PC-9 (cell line): ENCODE data around the gene MYL2. TPM values are rescaled to one million over a fixed set of nuclear protein-coding genes. Genes with fewer than 3 reads are reported as not detected.

Source experiments
- BruUV-seq: library from RNA; stranded (reverse); fragments of 400-500 nt; replicated peaks from 2 replicates; lab custom pipeline; 2021; lab: Mats Ljungman, UMichigan
- CTCF ChIA-PET: fragments of 300-600 bp; sonication (Branson Sonifier 250); formaldehyde crosslinking; loops from one replicate; lab custom pipeline; 2022; ENCODE audit warnings: antibody characterized with exemption; lab: Charles Lee
- POLR2A ChIA-PET: fragments of 300-600 bp; sonication (Branson Sonifier 250); formaldehyde crosslinking; loops from one replicate; lab custom pipeline; 2022; ENCODE audit warnings: antibody characterized with exemption; ENCODE audit not compliant: unreplicated experiment; lab: Charles Lee
- DNase-seq, 2 experiments: peaks; one replicate each; pipeline versions ENCODE4 v3.0.0 to v3.0.0-alpha.2; 2015 to 2022; ENCODE audit warnings: mixed read lengths in 1 of 2
- H2AFZ ChIP-seq: fragments of 200-600 bp; sonication (generic); 2 replicates; pipeline ENCODE4 v1.8.1; 2017; ENCODE audit warnings: antibody characterized with exemption
- H3F3A ChIP-seq: fragments of 200-600 bp; sonication (generic); 2 replicates; pipeline ENCODE4 v1.8.1; 2017; ENCODE audit warnings: antibody characterized with exemption, mild to moderate bottlenecking, low read depth; ENCODE audit not compliant: insufficient read depth
- H3K27ac ChIP-seq: fragments of 200-600 bp; sonication (generic); 2 replicates; pipeline ENCODE4 v1.6.1; 2016; ENCODE audit warnings: mixed run types
- H3K27me3 ChIP-seq: fragments of 200-600 bp; sonication (generic); 2 replicates; pipeline ENCODE4 v1.6.1; 2016; ENCODE audit warnings: low read depth, mixed run types; ENCODE audit not compliant: insufficient read depth
- H3K36me3 ChIP-seq: fragments of 200-600 bp; sonication (generic); 2 replicates; pipeline ENCODE4 v1.6.1; 2016; ENCODE audit warnings: low read depth, mixed run types
- H3K4me1 ChIP-seq: fragments of 200-600 bp; sonication (generic); replicated peaks from 2 replicates; pipeline ENCODE4 v1.6.1; 2016; ENCODE audit warnings: mixed run types; ENCODE audit not compliant: insufficient read depth
- H3K4me2 ChIP-seq: fragments of 200-600 bp; sonication (generic); 2 replicates; pipeline ENCODE4 v1.6.1; 2017; ENCODE audit warnings: mixed run types
- H3K4me3 ChIP-seq: fragments of 200-600 bp; sonication (generic); 2 replicates; pipeline ENCODE4 v1.6.1; 2016; ENCODE audit warnings: mixed run types
- H3K79me2 ChIP-seq: fragments of 200-600 bp; sonication (generic); 2 replicates; pipeline ENCODE4 v1.6.1; 2017; ENCODE audit warnings: low read depth, mixed run types
- H3K9me2 ChIP-seq: fragments of 200-600 bp; sonication (generic); 2 replicates; pipeline ENCODE4 v1.8.1; 2017; ENCODE audit warnings: mild to moderate bottlenecking; ENCODE audit not compliant: insufficient read depth
- H3K9me3 ChIP-seq: fragments of 200-600 bp; sonication (generic); 2 replicates; pipeline ENCODE4 v1.8.1; 2016; ENCODE audit warnings: low read depth; ENCODE audit not compliant: insufficient read depth
- H4K20me1 ChIP-seq: fragments of 200-600 bp; sonication (generic); 2 replicates; pipeline ENCODE4 v1.8.1; 2017; ENCODE audit not compliant: insufficient read depth
- EZH2 ChIP-seq: fragments of 200-600 bp; sonication (generic); IDR thresholded peaks from 2 replicates; pipeline ENCODE4 v1.8.0; 2017; ENCODE audit warnings: antibody characterized with exemption, low read depth
- intact Hi-C: fragments of 100-400 bp; cut with micrococcal nuclease; formaldehyde crosslinking; loops from one replicate; pipeline ENCODE4 v1.10.0; 2022; ENCODE audit not compliant: unreplicated experiment
- total RNA-seq: library from RNA; stranded (reverse); gene quantifications from 2 replicates; pipeline ENCODE4 v1.2.3, GENCODE V29; 2021
- TF ChIP-seq, protein P1 (sequence below): fragments of 200-600 bp; sonication (generic); conservative IDR thresholded peaks from 2 replicates; pipeline ENCODE4 v1.6.1; 2017; ENCODE audit warnings: mixed run types, antibody characterized with exemption, mild to moderate bottlenecking, moderate library complexity

MYL2 gene
- total RNA-seq, 1 experiment from 2014 or later, result not detected

DNA sequence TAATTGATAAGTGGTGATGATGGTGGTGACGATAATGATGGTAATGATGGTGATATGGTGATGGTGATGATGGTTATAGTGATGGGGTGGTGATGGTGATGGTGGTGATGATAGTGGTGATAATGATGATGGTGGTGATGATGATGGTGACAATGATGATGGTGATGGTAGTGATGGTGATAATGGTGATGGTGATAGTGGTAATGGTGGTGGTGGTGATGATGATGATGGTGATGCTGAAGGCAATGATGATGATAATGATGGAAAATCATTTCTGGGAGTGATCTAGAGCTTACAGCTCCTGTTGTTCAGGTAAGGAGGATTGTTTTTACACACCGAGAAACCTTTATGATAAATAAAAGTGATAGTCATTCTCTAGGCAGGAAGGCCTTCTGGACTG is 39.7 kb downstream of the MYL2 start:
- intact Hi-C loops, result no loop called here
- Histone ChIP-seq H3F3A (no peaks in the 10 kb centered on the region), H3K9me3 (no peaks in the 10 kb centered on the region), H4K20me1 (no peaks in the 10 kb centered on the region), H2AFZ (no peak overlapping the region), H3K4me3 (no peak overlapping the region), H3K9me2 (no peaks in the 10 kb centered on the region), H3K4me2 (no peak overlapping the region), H3K27ac (no peak overlapping the region), H3K79me2 (no peaks in the 10 kb centered on the region), H3K36me3 (no peaks in the 10 kb centered on the region), H3K4me1 (no peaks in the 10 kb centered on the region), H3K27me3 (no peaks in the 10 kb centered on the region)
- ChIA-PET POLR2A (no interaction called here), CTCF (interaction anchor here (0.6 kb wide), 1 partner anchor 1486 kb away, joined by 3 read pairs; no protein-coding TSS in a partner anchor)
- BruUV-seq, result no TSS peak
- TF ChIP-seq, protein P1, sequence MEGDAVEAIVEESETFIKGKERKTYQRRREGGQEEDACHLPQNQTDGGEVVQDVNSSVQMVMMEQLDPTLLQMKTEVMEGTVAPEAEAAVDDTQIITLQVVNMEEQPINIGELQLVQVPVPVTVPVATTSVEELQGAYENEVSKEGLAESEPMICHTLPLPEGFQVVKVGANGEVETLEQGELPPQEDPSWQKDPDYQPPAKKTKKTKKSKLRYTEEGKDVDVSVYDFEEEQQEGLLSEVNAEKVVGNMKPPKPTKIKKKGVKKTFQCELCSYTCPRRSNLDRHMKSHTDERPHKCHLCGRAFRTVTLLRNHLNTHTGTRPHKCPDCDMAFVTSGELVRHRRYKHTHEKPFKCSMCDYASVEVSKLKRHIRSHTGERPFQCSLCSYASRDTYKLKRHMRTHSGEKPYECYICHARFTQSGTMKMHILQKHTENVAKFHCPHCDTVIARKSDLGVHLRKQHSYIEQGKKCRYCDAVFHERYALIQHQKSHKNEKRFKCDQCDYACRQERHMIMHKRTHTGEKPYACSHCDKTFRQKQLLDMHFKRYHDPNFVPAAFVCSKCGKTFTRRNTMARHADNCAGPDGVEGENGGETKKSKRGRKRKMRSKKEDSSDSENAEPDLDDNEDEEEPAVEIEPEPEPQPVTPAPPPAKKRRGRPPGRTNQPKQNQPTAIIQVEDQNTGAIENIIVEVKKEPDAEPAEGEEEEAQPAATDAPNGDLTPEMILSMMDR, result no peak
- TF ChIP-seq EZH2, result no peak
- no peak for DNase-seq

DNA sequence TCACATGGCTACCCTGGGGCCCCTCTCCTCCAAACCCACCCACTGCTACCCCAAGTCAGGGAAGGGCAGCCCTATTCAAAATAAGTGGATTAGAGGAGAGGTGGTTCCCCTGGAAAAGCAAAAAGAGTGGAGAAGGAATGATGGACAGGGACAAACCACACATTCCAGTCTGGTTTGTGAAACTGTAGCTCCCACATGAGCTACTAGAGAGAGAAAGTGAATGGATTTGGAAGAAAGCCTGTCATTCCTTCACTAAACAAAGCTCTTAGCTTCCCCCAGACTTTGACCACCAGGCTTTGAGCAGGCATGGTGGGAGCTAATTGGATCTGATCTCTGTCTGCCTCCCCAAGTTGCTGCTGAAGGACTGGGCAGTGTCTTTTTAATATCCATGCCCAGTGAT is 45.6 kb downstream of the MYL2 start:
- Histone ChIP-seq H3K79me2 (no peaks in the 10 kb centered on the region), H3F3A (no peaks in the 10 kb centered on the region), H3K27me3 (peaks cover 27% of the 10 kb centered on the region; the same call in 1 of the 2 replicates), H3K4me2 (no peak overlapping the region), H3K4me3 (no peak overlapping the region), H4K20me1 (no peaks in the 10 kb centered on the region), H2AFZ (no peak overlapping the region), H3K4me1 (no peaks in the 10 kb centered on the region), H3K27ac (no peak overlapping the region), H3K9me2 (no peaks in the 10 kb centered on the region), H3K9me3 (0 out of 2 replicates have a peak, but pooled peaks cover 2% of the 10 kb centered on the region), H3K36me3 (no peaks in the 10 kb centered on the region)
- CTCF ChIA-PET, result no interaction called here
- no peak for TF ChIP-seq EZH2
- TF ChIP-seq, protein P1, result no peak
- intact Hi-C loops, result no loop called here
- POLR2A ChIA-PET, result no interaction called here
- no peak for DNase-seq
- BruUV-seq, result no TSS peak

DNA sequence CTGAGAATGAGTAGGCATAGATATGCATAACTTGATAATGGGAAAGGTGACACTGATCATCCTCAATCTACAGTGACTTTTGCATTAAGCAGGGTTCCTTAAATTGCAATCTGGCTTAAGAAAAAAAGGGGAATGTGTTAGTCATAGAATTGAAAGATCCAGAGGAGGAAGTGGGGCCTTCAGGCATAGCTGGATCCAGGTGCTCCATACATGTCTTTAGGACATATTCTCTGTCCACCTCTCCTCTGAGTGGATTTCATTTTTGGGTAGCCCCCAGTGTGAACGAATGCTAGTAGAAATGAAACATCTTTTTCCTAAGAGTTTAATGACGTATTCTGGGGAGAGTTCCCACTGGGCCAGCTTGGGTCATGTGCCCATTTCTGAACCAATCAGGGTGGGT is 46.0 kb downstream of the MYL2 start:
- BruUV-seq, result no TSS peak

More for the DNA sequence above, 46.0 kb downstream of the MYL2 start:
- Histone ChIP-seq H3K9me2 (no peaks in the 10 kb centered on the region), H3K9me3 (0 out of 2 replicates have a peak, but pooled peaks cover 2% of the 10 kb centered on the region), H3K27ac (no peak overlapping the region), H4K20me1 (no peaks in the 10 kb centered on the region), H3K4me1 (no peaks in the 10 kb centered on the region), H2AFZ (no peak overlapping the region), H3F3A (no peaks in the 10 kb centered on the region), H3K36me3 (no peaks in the 10 kb centered on the region), H3K79me2 (no peaks in the 10 kb centered on the region), H3K4me3 (no peak overlapping the region), H3K4me2 (no peak overlapping the region), H3K27me3 (peaks cover 32% of the 10 kb centered on the region)
- ChIA-PET POLR2A (no interaction called here), CTCF (no interaction called here)
- intact Hi-C loops, result no loop called here
- TF ChIP-seq, protein P1, result no peak
- TF ChIP-seq EZH2, result no peak
- DNase-seq, result no peak
